GM19463 (cell line): ENCODE results near the gene NECTIN4.

ENCODE experiments used
- ATAC-seq: cut with Tn5 transposase; IDR thresholded peaks from one replicate; pipeline ENCODE4 v1.9.1; 2021; ENCODE audit warnings: mild to moderate bottlenecking, moderate library complexity; ENCODE audit not compliant: unreplicated experiment

Gene NECTIN4

DNA sequence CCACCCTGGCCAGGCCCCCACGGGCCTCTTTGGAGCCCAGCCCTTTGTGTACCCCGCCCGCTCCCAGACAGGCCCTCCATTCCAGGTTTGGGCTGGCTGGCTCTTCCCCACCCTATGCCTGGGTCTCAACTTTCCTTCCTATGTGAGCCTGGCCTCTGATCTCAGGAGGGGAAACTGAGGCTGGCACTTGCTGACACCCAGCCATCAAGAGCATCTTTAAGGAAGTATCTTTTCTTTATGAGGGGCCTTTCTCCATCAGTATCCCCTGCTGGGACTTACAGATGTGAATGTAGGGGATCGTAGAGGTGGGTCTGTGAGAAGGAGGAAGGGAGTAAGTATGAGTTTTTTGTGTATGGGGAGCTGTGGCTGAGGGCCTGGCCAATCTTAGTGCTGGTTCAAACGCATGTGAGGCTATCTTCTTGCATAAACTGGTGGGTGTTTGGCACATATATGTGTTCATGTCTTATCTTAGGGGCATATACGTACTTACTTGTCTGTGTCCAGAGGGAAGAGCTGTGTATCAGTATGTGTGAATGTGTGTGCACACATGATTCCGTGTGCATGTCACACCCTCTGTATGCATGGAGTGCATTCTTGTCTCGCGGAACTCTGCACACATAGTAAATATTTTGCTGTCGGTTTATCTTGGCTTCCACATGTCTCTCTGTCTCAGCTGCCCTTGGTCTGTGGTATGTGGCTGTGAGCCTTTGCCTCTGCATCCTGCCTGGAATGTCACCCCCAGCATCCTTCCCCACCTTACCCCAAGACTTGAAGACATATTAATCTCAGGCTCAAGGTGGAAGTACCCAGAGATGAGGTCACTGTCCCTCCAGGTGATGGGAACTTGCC is 5.4 kb downstream of the NECTIN4 start:
- ATAC-seq = no peak

DNA sequence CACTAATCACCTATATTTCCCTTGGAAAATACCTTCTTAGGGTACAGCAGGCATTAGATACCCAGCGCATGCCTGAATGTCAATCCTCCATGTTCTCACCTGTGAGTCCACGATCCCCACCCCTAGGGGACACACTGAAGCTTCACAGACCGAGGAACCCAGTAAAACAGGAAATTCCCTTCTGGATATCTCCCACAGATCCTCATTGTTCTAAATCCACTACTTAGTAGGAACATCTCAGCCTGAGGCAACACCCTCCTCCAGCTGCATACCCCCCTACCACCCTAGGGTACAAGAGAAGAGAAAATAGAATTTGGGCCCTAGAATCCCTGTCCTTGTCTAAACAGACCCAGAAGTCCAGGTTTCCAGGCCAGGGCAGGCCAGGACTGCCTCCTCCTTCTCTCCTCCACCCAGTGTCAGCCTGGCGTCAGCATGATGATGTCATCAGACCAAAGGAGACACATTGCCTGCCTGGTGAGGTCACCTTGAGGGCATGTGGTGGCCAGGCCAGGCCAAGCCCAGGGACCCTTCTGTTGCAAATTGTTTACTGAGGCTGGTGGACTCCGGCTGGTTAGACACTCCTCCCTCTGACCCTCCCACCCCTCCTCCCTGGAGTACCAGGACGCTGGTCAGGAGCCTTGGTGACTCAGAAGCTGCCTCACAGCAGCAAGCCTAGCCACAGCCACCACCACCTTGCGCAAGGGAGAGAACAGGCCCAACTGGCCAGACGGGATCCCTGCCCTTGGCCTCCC is 6.2 kb downstream of the NECTIN4 start:
- no peak for ATAC-seq

DNA sequence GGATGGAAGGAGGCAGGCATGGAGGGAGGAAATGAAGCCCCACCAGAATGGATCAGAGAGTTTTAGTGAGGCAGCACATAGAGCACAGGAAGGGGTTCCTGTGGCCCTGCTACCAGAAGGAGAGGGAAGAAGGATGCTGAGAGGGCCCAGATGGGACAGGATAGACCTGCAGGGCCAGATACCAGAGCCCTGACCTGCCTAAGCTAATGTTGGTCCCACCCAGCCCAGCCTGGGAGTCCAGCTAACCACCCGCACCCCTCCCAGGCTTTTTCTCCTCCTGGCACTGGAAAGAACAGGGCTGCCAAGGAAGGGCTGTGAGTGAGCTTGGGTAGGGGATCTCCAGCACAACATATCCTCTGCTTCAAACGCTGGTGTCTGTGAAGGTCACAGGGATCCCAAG is 6.9 kb downstream of the NECTIN4 start:
- no peak for ATAC-seq

DNA sequence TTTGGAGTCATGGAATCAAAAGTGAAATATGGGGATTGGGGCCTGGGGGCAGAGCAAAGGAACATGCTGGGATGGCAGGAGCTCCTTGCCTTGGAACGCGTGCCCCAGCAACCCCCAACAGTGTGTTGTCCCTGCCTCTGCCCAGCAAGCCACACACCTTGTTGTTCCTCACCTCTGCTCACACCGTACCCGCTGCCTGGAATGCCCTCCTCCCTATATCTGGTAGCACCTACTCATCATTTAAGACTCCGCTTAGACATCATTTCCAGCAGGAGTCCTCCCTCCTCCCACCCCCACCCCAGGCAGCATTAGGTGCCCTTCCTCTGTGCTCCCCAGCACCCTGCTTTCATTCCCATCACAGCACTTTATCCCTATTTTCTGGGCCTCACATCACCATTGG is 7.8 kb downstream of the NECTIN4 start:
- no peak for ATAC-seq

DNA sequence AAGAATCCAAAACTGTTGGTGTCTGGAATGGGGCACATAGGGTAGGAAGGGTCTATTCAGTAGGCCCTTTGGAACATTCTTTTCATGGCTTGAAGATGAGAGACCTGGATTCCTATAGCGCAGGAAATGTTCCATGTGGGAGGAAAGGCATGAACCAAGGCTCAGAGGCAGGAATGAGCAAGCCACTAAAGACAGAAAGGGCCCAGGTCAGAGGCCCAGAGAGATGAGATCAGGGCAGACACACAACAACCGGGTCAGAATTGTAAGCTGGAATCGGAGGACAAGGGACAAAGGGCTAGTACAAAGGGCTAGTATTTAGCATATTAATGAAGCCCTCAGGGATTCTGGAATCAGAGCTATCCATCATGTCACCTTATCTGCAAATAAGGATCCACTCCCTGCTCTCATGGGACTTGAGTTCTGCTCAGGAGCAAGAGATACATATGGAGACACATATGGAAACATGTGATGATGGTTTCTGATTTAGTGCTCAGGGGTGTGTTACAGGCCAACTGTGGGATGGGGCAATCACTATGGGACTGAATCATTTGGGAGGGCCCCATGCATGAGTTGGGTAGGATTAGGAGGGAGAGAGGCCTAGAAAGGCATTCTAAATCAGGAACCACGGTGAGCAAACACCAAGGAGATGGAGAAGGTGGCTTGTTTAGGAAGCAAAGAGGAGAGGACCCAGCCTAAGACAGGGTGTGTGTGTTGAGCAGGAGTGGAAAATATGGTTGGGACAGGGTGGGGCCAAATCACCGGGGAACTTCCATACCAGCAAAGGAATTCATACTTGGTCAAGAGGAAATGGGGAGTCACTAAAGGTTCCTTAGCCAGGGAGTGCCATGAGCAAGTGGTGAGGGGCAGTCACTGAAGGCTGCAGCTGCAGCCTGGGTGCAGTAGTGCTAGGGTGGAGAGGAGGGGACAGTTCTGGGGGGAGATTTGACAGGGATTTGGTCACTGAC is 8.6 kb downstream of the NECTIN4 start:
- ATAC-seq = no peak

DNA sequence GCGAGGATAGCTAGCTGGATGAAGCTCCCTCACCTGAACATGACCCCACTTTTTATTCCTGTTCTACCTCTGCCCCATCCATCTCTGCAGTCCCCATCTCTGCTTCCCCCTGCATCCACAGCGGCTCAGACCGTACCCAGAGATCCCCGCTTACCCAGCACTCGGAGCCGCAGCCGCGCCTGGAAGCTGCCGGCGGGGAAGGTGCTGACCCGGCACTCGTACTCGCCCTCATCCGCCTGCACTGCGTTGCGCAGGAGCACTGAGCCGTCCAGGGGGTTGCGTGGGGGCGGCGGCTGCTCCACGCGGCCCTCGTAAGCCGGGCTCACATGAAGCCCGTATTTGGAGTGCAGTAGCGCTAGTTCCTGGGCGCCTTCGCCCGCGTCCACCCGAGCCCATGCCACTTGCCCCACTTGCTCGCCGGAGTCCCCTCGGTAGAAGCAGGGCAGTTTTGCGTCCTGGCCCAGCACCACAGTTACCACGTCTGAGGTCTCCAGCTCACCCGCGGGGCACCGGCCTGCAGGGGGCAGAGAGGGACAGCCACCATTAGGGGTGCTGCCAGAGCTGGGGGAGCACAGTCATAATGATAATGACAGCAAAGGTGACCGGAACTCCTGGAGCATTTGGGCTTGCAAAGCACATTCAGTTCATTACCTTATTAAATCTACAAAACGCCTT is 9.8 kb downstream of the NECTIN4 start:
- no peak for ATAC-seq

DNA sequence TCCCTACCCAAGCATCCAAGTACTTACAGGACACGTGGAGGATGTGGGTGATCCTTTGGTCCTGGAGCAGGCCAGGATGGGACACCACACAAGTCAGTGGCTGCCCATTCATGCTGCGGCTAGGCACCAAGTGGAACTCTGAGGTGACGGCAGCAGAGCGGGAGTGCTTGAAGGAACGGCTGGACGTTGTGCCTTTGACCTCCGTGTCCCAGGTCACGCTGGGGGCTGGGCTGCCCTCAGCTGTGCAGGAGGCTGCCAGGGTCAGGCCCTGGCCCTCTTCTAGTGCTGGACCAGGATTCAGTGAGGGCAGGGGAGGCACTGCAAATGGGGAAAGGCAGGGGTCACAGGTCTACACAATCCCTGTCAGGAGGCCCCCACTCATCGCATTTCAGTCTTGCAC is 11.9 kb downstream of the NECTIN4 start:
- no peak for ATAC-seq

DNA sequence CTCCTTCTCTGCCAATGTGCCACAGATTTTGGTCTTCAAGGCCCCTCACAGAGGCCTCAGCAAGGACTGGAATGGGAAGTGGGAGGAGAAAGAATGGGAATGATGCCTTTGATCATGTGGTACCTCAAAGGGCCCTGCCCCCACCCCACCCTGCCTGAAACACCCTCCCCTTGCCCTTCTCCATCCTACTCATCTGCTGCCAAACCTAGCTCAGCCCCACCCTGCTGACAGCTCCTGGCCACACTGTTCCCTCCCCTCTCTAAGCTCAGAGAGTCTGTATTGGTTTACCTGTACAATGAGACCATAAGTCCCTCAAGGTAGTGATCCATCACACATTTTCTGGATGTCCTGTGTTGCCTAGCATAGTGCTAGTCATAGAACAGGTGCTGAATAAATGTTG is 12.9 kb downstream of the NECTIN4 start:
- ATAC-seq = no peak

DNA sequence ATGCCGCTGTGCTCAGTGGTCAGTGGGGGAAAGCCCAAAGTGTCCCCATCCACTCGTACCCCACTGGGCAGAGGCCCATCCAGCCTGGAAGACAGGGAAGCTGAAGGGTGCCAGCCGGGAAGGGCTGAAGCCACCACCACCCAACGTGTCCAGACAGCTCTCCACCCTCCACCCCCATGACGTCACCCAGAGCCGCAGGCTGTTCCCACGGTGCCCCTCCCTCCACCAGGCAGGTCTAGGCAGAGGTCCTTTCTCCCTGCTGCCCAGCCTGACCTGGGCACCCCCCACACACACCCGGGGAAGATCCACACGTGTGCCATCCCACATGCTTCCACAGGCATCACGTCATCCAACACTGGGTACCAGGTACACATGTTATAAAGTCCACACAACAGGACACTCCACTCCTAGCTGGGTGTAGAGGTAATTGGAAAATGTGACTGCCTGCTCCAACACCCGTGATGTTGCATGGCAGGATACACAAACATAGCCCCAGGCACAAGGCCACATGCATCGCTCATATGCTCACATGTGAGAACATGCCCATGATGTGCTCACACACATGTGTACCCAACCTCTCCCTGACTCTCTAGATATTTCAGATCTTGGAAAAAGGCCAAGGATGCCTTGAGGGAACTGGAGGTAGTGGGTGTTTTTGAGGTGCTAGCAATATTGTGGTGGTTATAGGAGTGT is 14.5 kb downstream of the NECTIN4 start:
- no peak for ATAC-seq

DNA sequence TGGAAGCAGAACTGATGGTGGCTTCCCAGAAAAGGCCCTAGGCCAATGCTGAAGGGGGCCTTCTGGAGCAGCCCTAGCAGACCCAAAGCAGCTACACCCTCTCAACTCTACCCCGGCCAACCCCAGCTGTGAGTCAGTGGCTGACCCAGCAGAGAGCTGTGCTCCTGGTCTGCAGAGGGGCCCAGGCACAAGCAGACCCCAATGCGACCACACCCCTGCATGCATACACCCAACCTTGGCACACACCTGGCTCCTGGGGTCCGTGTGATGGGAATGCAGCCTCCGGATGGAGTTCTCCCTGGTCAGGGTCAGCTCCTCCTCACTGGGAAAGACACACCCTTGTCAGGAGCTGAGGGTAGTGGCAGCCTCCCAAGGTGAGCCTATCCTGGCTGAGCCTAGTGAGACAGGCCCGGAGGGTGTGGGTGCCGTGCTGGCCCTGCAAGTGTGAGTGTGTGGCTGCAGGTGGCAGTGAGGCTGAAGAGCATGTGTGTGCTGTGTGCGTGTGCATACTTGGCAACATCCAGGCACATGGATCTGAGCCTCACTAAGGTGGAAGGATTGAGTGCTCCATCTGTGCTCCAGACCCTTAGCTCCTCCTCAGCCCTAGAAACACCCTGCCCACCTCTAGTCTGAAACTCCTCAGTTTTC is 15.8 kb downstream of the NECTIN4 start:
- ATAC-seq = no peak

DNA sequence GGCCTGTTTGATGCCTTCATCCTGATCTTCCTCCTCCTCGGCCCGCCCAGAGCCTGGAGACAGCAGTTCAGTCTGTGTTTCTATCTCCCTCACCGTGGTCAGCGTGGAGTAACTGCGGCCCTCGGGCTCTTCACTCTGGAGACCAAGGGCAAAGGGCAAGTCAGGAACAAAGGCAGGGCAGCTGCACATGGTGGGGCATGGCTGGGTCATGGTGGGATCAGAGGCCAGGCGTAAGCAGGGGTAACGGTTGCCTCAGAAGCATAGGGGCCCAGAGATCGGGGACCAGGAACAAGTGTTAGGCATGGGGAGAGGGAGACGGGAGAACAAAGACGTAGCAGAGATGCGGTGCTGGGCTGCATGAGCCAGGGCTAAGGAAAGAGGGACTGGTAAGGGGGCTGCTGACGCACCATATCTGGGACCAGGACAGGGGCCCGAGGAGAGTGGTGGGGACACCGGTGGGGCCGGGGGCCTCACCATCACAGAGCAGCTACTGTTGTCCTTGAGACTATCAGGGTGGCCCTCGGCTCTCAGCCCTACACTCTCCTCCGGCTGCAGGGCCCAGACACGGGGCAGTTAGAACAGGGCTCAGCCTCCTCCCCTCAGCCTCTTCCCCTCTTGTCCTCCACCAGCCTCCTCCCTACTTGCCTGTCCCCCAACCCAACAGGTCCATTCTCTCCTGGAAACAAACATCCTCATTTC is 16.5 kb downstream of the NECTIN4 start:
- no peak for ATAC-seq

DNA sequence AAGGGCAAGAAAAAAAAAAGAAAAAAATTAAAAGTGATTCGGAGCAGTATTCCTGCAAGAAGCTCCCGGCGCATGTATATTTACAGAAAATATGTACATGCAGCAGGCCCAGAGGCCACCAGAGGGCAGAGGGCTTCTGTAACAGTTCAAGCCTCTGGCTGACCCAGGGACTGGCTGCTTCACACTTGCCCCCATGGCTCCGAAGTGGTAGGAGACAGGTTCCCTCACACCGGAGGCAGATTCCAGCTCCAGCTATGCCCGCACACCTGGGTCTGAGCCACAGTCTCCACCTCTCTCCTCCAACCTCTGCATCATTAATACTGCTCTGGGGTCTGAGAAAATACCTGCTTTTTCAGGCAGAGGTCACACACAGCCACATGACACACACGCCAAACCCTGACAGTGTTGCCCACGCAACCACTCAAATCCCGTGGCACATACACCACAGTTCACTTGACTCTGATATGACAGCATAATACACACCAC is 17.4 kb downstream of the NECTIN4 start:
- ATAC-seq = no peak

DNA sequence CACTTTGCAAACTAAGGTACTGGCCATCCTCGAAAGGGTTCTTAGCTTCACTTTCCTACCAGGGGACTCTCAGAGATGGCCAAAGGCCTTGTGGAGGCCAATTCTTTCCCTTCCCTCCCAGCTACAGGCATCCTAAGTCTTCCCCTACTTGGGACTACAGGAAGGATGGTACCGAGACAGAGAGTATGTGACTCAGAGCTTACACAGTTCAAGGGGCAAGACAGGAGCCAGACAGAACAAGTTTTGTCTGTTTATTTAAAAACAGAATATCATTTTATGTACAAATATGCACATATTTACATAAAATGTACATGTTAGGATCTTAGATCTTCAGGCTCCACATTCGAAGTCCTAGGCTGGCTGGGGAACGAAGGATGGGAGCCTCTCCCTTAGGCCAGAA is 18.6 kb downstream of the NECTIN4 start:
- ATAC-seq = no peak

DNA sequence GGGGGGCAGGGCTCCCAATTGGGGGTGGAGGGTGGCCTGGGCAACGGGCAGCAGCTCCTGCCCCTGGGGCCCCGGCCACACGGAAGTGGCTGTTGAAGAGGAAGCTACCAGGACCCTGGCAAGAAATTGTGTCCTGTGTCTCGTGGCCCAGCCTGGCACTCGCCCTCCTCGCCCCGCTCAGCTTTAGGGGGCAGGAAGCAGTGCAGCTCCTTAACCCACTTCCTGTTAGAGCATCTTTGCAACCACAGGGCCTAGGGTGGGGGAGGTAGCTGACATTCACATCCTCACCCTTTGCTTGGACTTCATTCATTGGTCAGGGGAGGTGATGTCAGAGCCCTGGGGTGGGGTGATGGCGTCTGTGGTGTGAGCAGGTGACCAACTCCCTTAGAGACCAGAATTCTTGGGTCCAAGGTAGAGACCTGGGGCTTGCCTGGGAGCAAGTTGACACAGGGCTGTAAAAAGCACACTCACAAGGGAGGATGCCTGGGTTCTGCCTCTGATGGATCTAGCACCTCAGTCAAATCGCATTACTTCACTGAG is 19.6 kb downstream of the NECTIN4 start, which contains the start of gene ARHGAP30:
TSS of gene ARHGAP30 (minus strand) at position 161 of the 540 bp plus-strand sequence. CDS start 267 bp downstream, outside the sequence.
- peak; percentile 85 for ATAC-seq

DNA sequence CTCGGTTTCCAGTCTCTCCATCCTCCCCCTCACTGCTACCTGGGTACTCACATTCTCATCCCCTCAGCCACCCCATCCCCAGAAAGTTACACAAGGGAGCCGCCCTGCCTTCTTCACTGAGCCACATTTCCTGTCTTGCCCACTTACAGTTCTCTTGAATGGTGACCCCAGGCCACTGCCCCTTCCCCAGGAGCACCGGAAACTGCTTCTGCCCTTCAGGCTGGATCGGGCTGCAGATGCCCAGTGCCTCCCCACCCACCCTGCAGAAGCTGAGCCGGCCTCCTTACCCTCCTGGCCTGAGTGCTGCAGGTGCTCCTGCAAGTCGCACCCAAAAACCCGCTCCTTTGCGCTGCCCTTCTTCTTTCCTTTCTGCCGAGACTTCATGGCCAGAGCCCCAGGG is 20.1 kb downstream of the NECTIN4 start:
- no peak for ATAC-seq

DNA sequence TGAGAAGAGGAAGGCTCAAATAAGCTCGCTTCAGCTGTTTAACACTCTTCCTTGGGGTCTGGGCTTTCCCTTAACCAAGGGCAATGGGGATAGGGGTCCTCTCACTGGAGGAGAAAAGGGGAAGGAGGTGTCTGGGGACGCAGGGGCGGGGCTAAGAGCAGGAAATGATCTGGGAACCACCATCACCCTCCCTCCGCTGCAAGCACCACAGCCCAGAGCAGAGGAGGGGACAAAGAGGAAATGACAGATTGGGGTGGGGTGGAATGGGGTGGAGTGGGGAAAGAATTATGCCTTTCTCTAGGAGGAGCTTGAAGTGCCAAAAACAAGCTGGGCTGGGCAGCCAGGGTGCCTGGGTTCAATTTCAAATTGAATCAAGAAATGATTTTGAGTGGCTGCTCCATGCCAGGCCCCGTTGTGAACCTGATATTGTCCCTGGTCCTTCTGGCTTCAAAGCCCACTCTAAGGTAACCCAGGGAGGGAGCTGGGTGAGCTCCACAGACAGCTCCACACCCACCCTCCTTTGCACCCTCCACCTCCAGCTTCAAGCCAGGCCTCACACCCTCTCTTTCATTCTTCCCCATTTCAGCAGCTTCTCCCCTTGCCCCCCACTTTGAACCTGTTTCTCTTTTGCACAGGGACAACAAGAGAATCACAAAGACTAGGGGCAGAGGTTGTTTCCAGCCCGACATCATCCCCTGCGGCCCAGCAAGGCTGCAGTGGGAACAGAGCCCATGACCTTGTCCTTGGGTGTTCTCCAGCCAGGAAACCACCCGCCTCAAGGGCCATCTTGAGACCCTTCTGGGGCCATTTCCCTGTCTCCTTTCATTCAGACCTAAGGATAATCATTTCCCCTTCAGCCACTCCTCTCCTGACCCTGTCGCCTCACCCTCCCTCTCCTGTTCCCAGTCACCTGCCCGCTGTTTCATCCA is 20.8 kb downstream of the NECTIN4 start:
- peak; percentile 47 for ATAC-seq

DNA sequence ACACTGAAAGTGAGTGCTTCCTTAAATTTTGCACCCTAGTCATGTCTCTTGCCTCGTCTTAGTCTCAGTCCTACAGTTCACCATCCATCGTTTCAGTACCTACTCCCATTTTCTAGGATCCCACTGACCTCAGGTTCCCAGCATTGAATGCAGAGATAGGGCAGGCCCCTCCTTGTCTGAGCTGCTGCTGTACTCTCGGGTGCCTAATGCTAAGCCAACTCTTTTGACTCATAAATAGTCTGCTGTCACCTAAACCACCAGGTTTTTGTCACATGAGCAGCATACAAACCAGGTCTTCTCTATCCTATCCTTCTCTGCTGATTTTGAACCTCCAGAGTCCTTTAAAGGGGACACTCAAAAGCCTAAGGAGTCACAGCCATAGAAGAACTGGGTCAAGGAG is 22.7 kb downstream of the NECTIN4 start:
- no peak for ATAC-seq
